CMK (cell line): ENCODE measurements around the gene COMMD10.
"Not testable (repeated sequence)": the region's sequence is repeated elsewhere in the genome, so short reads cannot be mapped to it uniquely, and the experiment has no call there.

ENCODE experiments used
- DNase-seq: peaks from one replicate; pipeline ENCODE4 v3.0.0-alpha.2; 2010; ENCODE audit warnings: low read depth

Gene COMMD10

GRCh38 chr5:116097301-116097700, 12.5 kb downstream of the COMMD10 start:
- no peak for DNase-seq

DNA sequence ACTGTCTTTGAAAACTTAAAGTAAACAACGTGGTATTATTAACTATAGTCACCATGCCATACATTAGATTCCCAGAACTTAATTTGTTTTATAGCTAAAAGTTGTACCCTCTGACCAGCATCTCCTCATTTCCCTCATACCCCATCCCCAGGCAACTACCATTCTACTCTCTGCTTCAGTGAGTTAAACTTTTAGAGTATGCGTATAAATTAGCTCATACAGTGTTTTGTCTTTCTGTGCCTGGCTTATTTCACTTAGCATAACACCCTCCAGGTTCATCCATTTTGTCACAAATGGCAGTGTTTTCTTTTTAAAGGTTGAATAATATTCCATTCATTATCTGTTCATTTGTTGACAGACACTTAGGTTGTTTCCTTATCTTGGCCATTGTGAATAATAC, 14.2 kb downstream of the COMMD10 start:
- DNase-seq: no peak

- not testable (repeated sequence) for DNase-seq
These were observed 20.1 kb downstream of the COMMD10 start for GRCh38 chr5:116104941-116105340.

GRCh38 chr5:116115163-116115562, 30.3 kb downstream of the COMMD10 start:
- DNase-seq: no peak

GRCh38 chr5:116130471-116130870, 45.6 kb downstream of the COMMD10 start:
- no peak for DNase-seq

DNA sequence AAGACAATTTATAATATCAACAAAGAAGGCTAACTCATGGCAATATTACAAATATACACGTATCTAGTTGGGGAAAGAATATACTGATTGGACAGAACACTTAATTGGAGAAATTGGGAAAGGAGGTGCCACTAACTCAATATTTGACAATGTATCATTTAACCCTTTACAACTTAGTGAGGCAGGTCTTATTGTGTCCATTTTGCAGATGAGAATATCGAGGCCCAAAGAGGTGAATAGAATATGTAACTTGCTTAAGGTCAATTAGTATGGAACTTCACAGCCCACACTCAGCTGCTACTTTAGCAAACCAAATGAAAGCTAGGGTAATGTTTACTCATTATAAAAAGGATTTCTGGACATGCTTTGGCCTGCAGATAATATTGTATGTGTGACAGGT, 46.2 kb downstream of the COMMD10 start:
- no peak for DNase-seq

DNA sequence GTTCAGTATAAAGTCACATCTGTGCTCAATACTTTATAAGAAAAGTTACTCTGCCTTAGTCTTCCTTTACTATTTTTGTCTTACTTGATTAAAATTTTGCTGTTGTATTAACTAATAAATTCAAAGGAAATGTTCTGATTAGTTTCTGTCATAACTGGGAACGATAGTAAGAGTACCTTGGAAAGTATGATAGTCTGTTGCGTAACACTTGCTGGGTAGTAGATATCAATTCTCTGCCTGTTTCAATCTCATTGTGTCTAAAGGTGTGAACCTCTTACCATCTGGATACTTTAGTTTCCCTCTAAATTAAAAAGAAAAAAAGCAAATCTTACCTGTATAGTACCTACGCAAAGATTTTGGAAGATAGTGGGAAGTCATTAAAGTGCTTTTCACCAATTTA, 48.5 kb downstream of the COMMD10 start:
- DNase-seq: no peak

- DNase-seq: no peak
These were observed 50.5 kb downstream of the COMMD10 start for GRCh38 chr5:116135344-116135743.

GRCh38 chr5:116137544-116138378, 52.9 kb downstream of the COMMD10 start:
- DNase-seq: no peak

DNA sequence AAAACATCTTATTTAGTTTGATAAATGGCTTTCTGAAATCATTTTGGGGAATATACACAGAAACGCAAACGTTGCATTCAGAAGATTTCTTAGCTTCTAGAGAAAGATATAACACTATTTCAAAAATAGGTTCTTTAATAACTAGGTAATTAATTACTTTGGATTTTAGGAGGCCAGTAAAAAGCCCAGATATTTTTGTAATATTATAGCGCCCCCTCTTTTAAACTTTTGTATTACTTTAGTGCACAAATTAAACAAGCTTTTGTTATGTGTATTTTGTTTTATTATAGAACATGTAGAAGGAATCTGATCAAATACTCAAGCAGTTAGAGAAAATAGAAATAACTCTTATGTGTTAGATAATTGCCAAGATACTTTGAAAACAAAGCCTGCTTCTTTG, 57.7 kb downstream of the COMMD10 start:
- no peak for DNase-seq

GRCh38 chr5:116144103-116144502, 59.3 kb downstream of the COMMD10 start:
- DNase-seq: no peak

- no peak for DNase-seq
These were observed 60.2 kb downstream of the COMMD10 start for GRCh38 chr5:116144991-116145390.

- DNase-seq: no peak
These were observed 60.6 kb downstream of the COMMD10 start for GRCh38 chr5:116145416-116145815.

GRCh38 chr5:116152169-116152568, 67.3 kb downstream of the COMMD10 start:
- DNase-seq: no peak

DNA sequence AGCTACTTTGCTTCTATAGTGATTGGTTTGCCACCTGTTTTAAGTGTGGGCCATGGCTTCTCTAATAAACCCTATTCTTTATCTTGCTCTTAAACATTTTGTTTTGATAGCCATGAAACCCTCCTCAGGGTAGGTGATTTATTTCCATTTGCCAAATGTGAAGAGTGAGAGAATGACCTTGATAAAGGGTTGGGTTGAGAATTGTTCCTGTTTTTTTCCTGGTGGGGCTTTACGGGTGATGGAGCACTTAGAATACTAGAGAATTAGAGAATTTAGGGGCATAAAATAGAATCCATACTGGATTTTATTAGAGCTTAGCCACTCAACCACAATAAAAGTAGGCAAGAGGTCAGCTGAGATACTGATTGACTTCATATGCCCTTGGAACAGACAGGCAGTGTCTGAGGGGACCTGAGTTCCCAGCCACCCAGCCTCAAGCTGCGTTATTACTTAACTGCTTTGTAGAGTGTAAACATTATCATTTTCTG, 68.9 kb downstream of the COMMD10 start:
- DNase-seq: no peak

DNA sequence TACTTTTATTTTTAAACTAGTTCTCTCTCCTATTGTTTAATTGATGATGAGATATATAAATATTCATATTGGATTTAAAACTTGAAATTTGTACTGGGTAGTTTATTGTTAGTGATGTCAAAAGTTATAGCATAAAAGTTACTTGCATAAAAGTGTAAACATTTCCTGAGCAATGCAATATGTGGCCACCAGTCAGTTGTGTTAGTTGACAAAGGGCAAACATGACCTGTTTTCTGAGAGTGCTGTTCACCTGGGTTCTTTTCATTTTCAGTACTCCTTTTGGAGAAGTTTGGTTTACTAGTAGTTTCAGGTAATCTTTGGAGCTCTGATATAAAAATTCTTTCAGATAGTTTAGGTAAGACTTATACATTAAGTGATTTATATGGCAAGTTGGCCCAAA, 69.4 kb downstream of the COMMD10 start:
- DNase-seq: no peak

GRCh38 chr5:116154931-116155330, 70.1 kb downstream of the COMMD10 start:
- DNase-seq: no peak

GRCh38 chr5:116157902-116158301, 73.1 kb downstream of the COMMD10 start:
- no peak for DNase-seq

DNA sequence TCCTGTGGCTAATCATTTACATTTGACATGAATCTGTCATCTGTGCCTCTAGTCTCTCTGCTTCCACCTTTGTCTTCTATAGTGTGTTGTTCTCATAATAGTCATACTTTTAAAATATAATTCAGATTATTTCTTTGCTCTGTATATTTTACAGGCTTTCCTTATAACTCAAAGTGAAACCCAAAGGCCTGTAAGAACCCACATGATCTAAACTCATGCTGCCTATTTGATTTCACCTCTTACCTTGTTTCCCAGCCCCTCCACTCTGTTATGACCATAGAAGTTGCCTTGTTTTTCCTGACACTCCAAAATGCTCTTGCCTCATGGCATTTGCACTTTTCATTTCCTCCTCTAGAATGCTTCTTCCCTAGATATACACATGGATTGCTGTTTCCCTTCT, 74.2 kb downstream of the COMMD10 start:
- no peak for DNase-seq

- no peak for DNase-seq
These were observed 89.3 kb downstream of the COMMD10 start for GRCh38 chr5:116174111-116174510.

- DNase-seq: no peak
These were observed 91.3 kb downstream of the COMMD10 start for GRCh38 chr5:116176121-116176520.

DNA sequence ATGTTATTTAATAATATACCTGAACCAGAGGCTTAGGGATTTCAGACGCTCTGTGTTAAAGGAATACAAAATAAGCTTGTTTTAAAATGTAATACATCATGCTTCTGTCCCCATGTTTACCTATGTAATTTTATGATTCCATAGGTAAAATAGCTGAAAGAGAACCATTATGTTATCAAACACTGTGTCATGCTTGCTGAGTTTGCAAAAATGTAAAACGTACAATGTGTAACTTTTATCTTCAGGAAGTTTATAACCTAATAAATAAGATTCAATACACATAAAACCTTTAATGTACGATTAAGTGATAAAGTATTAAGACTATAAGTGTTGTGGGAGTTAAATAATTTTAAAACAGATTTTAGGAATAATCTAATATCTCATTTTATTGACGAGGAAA, 94.1 kb downstream of the COMMD10 start:
- DNase-seq: no peak

- DNase-seq: no peak
These were observed 124.3 kb downstream of the COMMD10 start for GRCh38 chr5:116209166-116209565.

GRCh38 chr5:116212225-116212624, 127.4 kb downstream of the COMMD10 start:
- DNase-seq: no peak
